Keratinocyte (primary cell): ENCODE measurements around the gene ZPLD1.

ENCODE experiments used
- EZH2 ChIP-seq: IDR thresholded peaks from one replicate; pipeline ENCODE4 v1.6.1; 2012; ENCODE audit warnings: inconsistent platforms, mild to moderate bottlenecking, low read length, moderate library complexity
- TF ChIP-seq, protein P1 (sequence below), 3 experiments: IDR thresholded peaks in 1 of 3; conservative IDR thresholded peaks in 1 of 3; optimal IDR thresholded peaks in 1 of 3; 2 replicates in 2 of 3; 3 replicates in 1 of 3; pipeline versions ENCODE3 to v1.5.1; 2011; ENCODE audit warnings: low read length in 3 of 3, mild to moderate bottlenecking in 3 of 3, moderate library complexity in 2 of 3, control low read depth in 1 of 3, inconsistent platforms in 1 of 3; ENCODE audit not compliant: insufficient read depth in 2 of 3; ENCODE audit errors: extremely low read depth in 1 of 3

DNA sequence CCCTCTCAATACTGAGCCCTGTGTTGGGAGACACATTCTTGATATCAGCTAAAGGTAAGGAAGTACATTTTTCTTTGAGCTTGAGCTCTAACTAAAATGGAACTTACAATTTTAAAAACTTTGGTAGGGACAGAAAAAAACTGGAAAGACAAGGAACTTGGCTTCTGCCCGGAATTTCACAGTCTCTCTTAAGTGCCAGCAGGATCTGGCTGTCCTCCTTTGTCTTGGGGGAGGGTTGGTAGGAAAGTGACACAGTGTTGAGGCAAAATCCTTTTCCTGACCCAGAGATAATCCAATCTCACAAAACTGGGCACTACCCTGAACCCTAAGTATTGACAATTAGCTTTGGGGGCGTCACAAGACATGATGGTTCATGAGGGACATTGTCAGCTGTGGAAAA lies 45.3 kb downstream of the ZPLD1 start:
- TF ChIP-seq, protein P1, sequence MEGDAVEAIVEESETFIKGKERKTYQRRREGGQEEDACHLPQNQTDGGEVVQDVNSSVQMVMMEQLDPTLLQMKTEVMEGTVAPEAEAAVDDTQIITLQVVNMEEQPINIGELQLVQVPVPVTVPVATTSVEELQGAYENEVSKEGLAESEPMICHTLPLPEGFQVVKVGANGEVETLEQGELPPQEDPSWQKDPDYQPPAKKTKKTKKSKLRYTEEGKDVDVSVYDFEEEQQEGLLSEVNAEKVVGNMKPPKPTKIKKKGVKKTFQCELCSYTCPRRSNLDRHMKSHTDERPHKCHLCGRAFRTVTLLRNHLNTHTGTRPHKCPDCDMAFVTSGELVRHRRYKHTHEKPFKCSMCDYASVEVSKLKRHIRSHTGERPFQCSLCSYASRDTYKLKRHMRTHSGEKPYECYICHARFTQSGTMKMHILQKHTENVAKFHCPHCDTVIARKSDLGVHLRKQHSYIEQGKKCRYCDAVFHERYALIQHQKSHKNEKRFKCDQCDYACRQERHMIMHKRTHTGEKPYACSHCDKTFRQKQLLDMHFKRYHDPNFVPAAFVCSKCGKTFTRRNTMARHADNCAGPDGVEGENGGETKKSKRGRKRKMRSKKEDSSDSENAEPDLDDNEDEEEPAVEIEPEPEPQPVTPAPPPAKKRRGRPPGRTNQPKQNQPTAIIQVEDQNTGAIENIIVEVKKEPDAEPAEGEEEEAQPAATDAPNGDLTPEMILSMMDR (optimal IDR thresholded peaks at IDR 0.05 in 1 of 3, IDR thresholded peaks at IDR 0.05 in 1 of 3, conservative IDR thresholded peaks at IDR 0.05 in 1 of 3; ENCODE audit: extremely low read depth in 1 of 3, insufficient read depth in 2 of 3, low read length in 3 of 3), result no peak
- TF ChIP-seq EZH2, result no peak
